ENCODE results near the gene ARPC5. TPM values are rescaled to one million over a fixed set of nuclear protein-coding genes. Genes with fewer than 3 reads are reported as not detected.

ARPC5 gene
- total RNA-seq (2021; fragmentation: NEBNext Ultra II Directional; extraction: Animal tissue kit (Norgen Biotek cat#: 25700)): 58.9 and 60.8 TPM in 2 replicates
- 15.1 and 24.0 TPM in 2 replicates for polyA plus RNA-seq (2011; rRNA removed)
- polyA plus RNA-seq (2011; cell fraction: cytosol; rRNA removed): 35.4 TPM
- polyA plus RNA-seq (2011; cell fraction: nucleus; rRNA removed): 10.3 TPM
- 59.1 to 87.7 TPM (median 68.2 TPM) in 4 replicates for polyA plus RNA-seq (2012, experiment 1 of 2)
- 12.6 TPM for polyA plus RNA-seq (2012, experiment 2 of 2)
- 52.8 TPM for polyA plus RNA-seq (2013, experiment 1 of 2)
- 53.5 TPM for polyA plus RNA-seq (2013, experiment 2 of 2)
- polyA minus RNA-seq (2011; rRNA and poly(A)+ RNA removed): 14.8 and 17.4 TPM in 2 replicates
- polyA minus RNA-seq (2011; cell fraction: cytosol; rRNA and poly(A)+ RNA removed): 39.9 TPM
- 12.0 TPM for polyA minus RNA-seq (2011; cell fraction: nucleus; rRNA and poly(A)+ RNA removed)
- long read RNA-seq, experiment 1, full-length matches to known transcripts: 78 of 109 reads
- long read RNA-seq, experiment 1, partial matches to known transcripts: 28 of 109 reads
- long read RNA-seq, experiment 1, other reads (novel, unspliced or antisense): 3 of 109 reads
- long read RNA-seq, experiment 2, full-length matches to known transcripts: 192 of 197 reads
- long read RNA-seq, experiment 2, partial matches to known transcripts: 3 of 197 reads
- long read RNA-seq, experiment 2, other reads (novel, unspliced or antisense): 2 of 197 reads

- no peak for FAIRE-seq
- 2% methylated on average over 57 of the region's 65 CpGs; no CpG with 5 or more reads in 1 of the 2 experiments for WGBS, 2 experiments (ENCODE audit: extremely low coverage in 1 of 2, insufficient coverage in 1 of 2, insufficient read length in 1 of 2, insufficient replicate concordance in 2 of 2, low coverage in 1 of 2, low lambda C conversion rate in 2 of 2, missing lambda C conversion rate in 1 of 2)
- POLR2A ChIA-PET (ENCODE audit: partially characterized antibody): interaction anchor here (1.3 kb wide), 1 partner anchor 162 kb away, joined by 4 read pairs; no protein-coding TSS in a partner anchor
- no peak for TF ChIP-seq POU5F1 (IDR thresholded peaks at IDR 0.05; ENCODE audit: low read depth, low read length)
- TF ChIP-seq POLR2AphosphoS5 (IDR thresholded peaks at IDR 0.05; ENCODE audit: low read depth, low read length): peak; percentile 51; the same call in 1 of the 2 replicates
- no peak for TF ChIP-seq RNF2 (IDR thresholded peaks at IDR 0.05; ENCODE audit: borderline replicate concordance, low read depth, low read length, missing control alignments, poor library complexity, severe bottlenecking)
- TF ChIP-seq HDAC2 (IDR thresholded peaks at IDR 0.05; ENCODE audit: borderline replicate concordance in 1 of 2, low read depth in 2 of 2, low read length in 2 of 2): peak; percentile 58 to 99; a peak in 3 of 4 replicates
- TF ChIP-seq E2F6 (IDR thresholded peaks at IDR 0.05): peak; percentile 82
- no peak for TF ChIP-seq CHD2 (IDR thresholded peaks at IDR 0.05; ENCODE audit: low read length)
These were observed at the start of gene ARPC5 for GRCh38 chr1:183635606-183636333. TSS of gene ARPC5 (minus strand) at chr1:183635783. CDS start at chr1:183635659, 124 bp downstream.

More at GRCh38 chr1:183635606-183636333, at the start of gene ARPC5:
- CTCF ChIA-PET (ENCODE audit: partially characterized antibody): interaction anchor here (1.0 kb wide), 1 partner anchor 21 kb away, joined by 3 read pairs; no protein-coding TSS in a partner anchor
- H3K4me3 ChIP-seq (ENCODE audit: extremely low read depth in 1 of 4, insufficient read depth in 2 of 4, low read depth in 3 of 4, low read length in 4 of 4): peak within 1 kb of the TSS; percentile 87 to 92 (median 90)
- peaks cover 6% of the 10 kb centered on the region for H3K23me2 ChIP-seq (ENCODE audit: low read depth, low read length)
- no peaks in the 10 kb centered on the region for H3K9me3 ChIP-seq (ENCODE audit: insufficient read depth in 2 of 2, low read depth in 1 of 2, low read length in 1 of 2)
- H3K27ac ChIP-seq (ENCODE audit: low read depth, low read length): peak within 1 kb of the TSS; percentile 56; the same call in 1 of the 2 replicates
- H2AK5ac ChIP-seq (ENCODE audit: low read depth, low read length): no peak within 1 kb of the TSS
- H4K8ac ChIP-seq (ENCODE audit: extremely low read depth, insufficient read depth, low read length): peak within 1 kb of the TSS; percentile 82; the same call in 1 of the 2 replicates
- H2BK12ac ChIP-seq (ENCODE audit: low read depth, low read length): no peak within 1 kb of the TSS
- H3K36me3 ChIP-seq (ENCODE audit: control insufficient read depth in 2 of 4, insufficient read depth in 4 of 4, low read length in 3 of 4): peaks cover 0 to 3% (median under 1%) of the 10 kb centered on the region in 4 experiments; a peak in 2 of 8 replicates
- H2BK15ac ChIP-seq (ENCODE audit: low read length): no peak within 1 kb of the TSS
- H3K4ac ChIP-seq (replicated peaks; ENCODE audit: insufficient read length, low read depth, low read length): peak within 1 kb of the TSS; percentile 87
- peaks cover 0 to 7% (median 0%) of the 10 kb centered on the region in 4 experiments; a peak in 3 of 7 replicates for H3K27me3 ChIP-seq (replicated peaks in 1 of 4; ENCODE audit: control insufficient read depth in 3 of 4, extremely low read depth in 1 of 4, insufficient read depth in 3 of 4, low read length in 3 of 4)
- peaks cover 0 to 33% of the 10 kb centered on the region in 2 experiments; a peak in 2 of 4 replicates for H3K79me2 ChIP-seq (ENCODE audit: control insufficient read depth in 1 of 2, insufficient read depth in 2 of 2, low read length in 2 of 2)
- peak within 1 kb of the TSS; percentile 78 for H4K5ac ChIP-seq (ENCODE audit: insufficient read length, low read depth, low read length)
- no peak within 1 kb of the TSS for H3K23ac ChIP-seq (ENCODE audit: insufficient read length)
- peak within 1 kb of the TSS; percentile 78 for H2AFZ ChIP-seq (ENCODE audit: low read length)
- H4K20me1 ChIP-seq (replicated peaks in 1 of 2; ENCODE audit: control insufficient read depth in 1 of 2, insufficient read depth in 2 of 2, low read length in 2 of 2): peaks cover 0 to under 1% of the 10 kb centered on the region in 2 experiments
- H4K91ac ChIP-seq (replicated peaks; ENCODE audit: insufficient read length, low read length): peak within 1 kb of the TSS; percentile 40
- H3K18ac ChIP-seq (ENCODE audit: extremely low read depth, low read length): peak within 1 kb of the TSS; percentile 88
- no peak within 1 kb of the TSS for H2BK120ac ChIP-seq (replicated peaks; ENCODE audit: low read depth, low read length)
- peak within 1 kb of the TSS; percentile 64 for H3K56ac ChIP-seq (replicated peaks; ENCODE audit: insufficient read length, low read depth, low read length)
- peak within 1 kb of the TSS; percentile 25; the same call in 1 of the 2 replicates for H2BK5ac ChIP-seq (ENCODE audit: low read depth, low read length)
- H3K4me1 ChIP-seq (replicated peaks in 1 of 4; ENCODE audit: control insufficient read depth in 3 of 4, insufficient read depth in 4 of 4, low read length in 3 of 4): peaks cover 0 to 10% (median 2%) of the 10 kb centered on the region in 4 experiments; a peak in 3 of 7 replicates
- no peak within 1 kb of the TSS for H2BK20ac ChIP-seq (ENCODE audit: low read length)
- DNase-seq (ENCODE audit: low read depth in 1 of 2, low spot score in 2 of 2): peak; percentile 85 to 98
- H3K4me2 ChIP-seq (ENCODE audit: insufficient read depth in 1 of 2, low read depth in 2 of 2, low read length in 2 of 2): peak within 1 kb of the TSS; percentile 92 to 98
- H3K79me1 ChIP-seq (ENCODE audit: low read depth, low read length): peaks cover 2% of the 10 kb centered on the region; the same call in 1 of the 2 replicates
- H3K14ac ChIP-seq (ENCODE audit: insufficient read length): no peak within 1 kb of the TSS
- peak within 1 kb of the TSS; percentile 63 to 76 (median 74) for H3K9ac ChIP-seq (replicated peaks in 1 of 4; ENCODE audit: extremely low read depth in 1 of 4, low read depth in 3 of 4, low read length in 3 of 4)
